Astrocyte of the spinal cord (primary cell): Measurements from ENCODE around the gene RMI1.
"Not testable (repeated sequence)": the region's sequence is repeated elsewhere in the genome, so short reads cannot be mapped to it uniquely, and the experiment has no call there.

Source experiments
- DNase-seq: peaks from one replicate; pipeline ENCODE4 v3.0.0; 2011; ENCODE audit warnings: low read depth, low spot score
- H3K4me3 ChIP-seq: 2 replicates; pipeline ENCODE4 v1.5.1; 2011; ENCODE audit warnings: low read depth, mild to moderate bottlenecking, low read length, moderate library complexity
- in situ Hi-C: cut with HindIII; loops from 2 replicates; pipeline ENCODE4 v1.10.0; 2017; ENCODE audit warnings: low sequenced_read_pairs
- TF ChIP-seq, protein P1 (sequence below): IDR thresholded peaks from 2 replicates; pipeline ENCODE4 v1.5.1; 2012; ENCODE audit warnings: low read depth, mild to moderate bottlenecking, low read length, inconsistent platforms

RMI1 gene

DNA sequence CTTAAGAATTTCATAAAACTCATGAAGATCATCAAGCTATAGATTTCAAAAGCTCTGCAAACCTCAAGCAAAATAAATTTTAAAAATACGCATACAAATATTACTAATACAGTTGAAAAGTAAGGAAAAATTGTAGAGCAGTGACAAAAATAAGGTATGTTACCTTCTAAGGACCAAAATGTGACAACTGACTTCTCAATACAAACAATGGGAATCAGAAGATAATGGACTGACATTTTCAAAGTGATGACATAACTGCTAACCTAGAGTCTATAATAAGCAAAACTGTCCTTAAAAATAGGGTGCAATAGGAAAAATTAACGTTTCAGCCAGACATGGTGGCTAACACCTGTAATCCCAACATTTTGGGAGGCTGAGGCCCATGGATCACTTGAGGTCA, 27.1 kb downstream of the RMI1 start:
- TF ChIP-seq, protein P1, sequence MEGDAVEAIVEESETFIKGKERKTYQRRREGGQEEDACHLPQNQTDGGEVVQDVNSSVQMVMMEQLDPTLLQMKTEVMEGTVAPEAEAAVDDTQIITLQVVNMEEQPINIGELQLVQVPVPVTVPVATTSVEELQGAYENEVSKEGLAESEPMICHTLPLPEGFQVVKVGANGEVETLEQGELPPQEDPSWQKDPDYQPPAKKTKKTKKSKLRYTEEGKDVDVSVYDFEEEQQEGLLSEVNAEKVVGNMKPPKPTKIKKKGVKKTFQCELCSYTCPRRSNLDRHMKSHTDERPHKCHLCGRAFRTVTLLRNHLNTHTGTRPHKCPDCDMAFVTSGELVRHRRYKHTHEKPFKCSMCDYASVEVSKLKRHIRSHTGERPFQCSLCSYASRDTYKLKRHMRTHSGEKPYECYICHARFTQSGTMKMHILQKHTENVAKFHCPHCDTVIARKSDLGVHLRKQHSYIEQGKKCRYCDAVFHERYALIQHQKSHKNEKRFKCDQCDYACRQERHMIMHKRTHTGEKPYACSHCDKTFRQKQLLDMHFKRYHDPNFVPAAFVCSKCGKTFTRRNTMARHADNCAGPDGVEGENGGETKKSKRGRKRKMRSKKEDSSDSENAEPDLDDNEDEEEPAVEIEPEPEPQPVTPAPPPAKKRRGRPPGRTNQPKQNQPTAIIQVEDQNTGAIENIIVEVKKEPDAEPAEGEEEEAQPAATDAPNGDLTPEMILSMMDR, result no peak
- no peak for DNase-seq
- H3K4me3 ChIP-seq, result no peak overlapping the region
- in situ Hi-C loops, result no loop called here

DNA sequence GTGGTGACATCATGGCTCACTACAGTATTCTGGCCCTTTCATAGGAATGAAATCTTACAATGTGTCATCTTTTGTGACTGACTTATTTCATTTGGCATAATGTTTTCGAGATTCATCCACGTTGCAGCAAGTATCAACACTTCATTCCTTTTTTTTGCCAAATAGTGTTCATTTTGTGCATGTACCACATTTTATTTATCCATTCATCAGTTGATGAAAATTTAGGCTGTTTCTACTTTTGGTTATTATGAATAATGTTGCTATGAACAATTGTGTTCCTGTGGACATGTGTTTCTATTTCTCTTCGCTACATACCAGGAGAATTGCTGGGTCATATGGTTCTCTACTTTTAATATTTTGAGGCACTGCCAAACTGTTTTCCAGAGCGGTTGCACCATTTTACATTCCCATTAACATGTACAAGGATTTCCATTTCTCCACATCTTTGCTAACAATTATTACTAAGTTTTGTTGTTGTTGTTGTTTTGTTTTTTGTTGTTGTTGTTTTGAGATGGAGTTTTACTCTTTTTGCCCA, 43.5 kb downstream of the RMI1 start:
- TF ChIP-seq, protein P1, result no peak
- no peak overlapping the region for H3K4me3 ChIP-seq
- in situ Hi-C loops, result no loop called here
- DNase-seq, result no peak

DNA sequence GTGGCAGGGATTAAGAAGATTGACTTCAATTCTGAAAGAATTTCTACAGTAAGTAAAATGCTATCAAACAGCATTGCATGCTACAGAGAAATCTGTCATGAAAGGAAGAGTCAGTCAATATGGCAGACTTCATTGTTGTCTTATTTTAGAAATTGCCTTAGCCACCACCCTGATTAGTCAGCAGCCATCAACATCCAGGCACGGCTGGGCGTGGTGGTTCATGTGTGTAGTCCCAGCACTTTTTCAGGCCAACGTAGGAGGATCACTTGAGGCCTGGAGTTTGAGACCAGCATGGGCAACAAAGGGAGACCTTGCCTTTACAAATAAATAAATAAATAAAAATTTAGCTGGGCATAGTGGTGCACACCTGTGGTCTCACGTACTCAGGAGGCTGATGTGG, 46.6 kb downstream of the RMI1 start:
- DNase-seq, result no peak
- no peak overlapping the region for H3K4me3 ChIP-seq
- in situ Hi-C loops, result no loop called here
- TF ChIP-seq, protein P1, result no peak

- DNase-seq, result no peak
- in situ Hi-C loops, result no loop called here
- TF ChIP-seq, protein P1, result no peak
- H3K4me3 ChIP-seq, result no peak overlapping the region
Measured at GRCh38 chr9:84031534-84031933, 50.9 kb downstream of the RMI1 start.

- H3K4me3 ChIP-seq, DNase-seq, in situ Hi-C loops: not testable (repeated sequence)
Measured at GRCh38 chr9:84041857-84042256, 61.3 kb downstream of the RMI1 start.

- in situ Hi-C loops, result no loop called here
- TF ChIP-seq, protein P1, result no peak
- no peak for DNase-seq
- H3K4me3 ChIP-seq, result no peak overlapping the region
Measured at GRCh38 chr9:84045481-84046097, 65.0 kb downstream of the RMI1 start.
